HEK293T (cell line): Measurements from ENCODE around the gene CNIH3.

Experiments used
- ARNT ChIP-seq: fragments of 450-650 bp; IDR thresholded peaks from 2 replicates; pipeline ENCODE4 v1.6.1; 2017; ENCODE audit warnings: mild to moderate bottlenecking
- ELF4 ChIP-seq: fragments of 450-650 bp; IDR thresholded peaks from 2 replicates; pipeline ENCODE4 v1.6.1; 2017; ENCODE audit warnings: antibody characterized with exemption
- FOXA1 ChIP-seq: fragments of 450-650 bp; IDR thresholded peaks from 2 replicates; pipeline ENCODE4 v1.6.1; 2016; ENCODE audit warnings: mild to moderate bottlenecking
- FOXM1 ChIP-seq: fragments of 450-650 bp; IDR thresholded peaks from 2 replicates; pipeline ENCODE4 v1.6.1; 2017; ENCODE audit warnings: mild to moderate bottlenecking, borderline replicate concordance
- HDGF ChIP-seq: fragments of 450-650 bp; IDR thresholded peaks from 2 replicates; pipeline ENCODE4 v1.6.1; 2017; ENCODE audit warnings: antibody characterized with exemption, borderline replicate concordance
- L3MBTL2 ChIP-seq: fragments of 450-650 bp; conservative IDR thresholded peaks from 2 replicates; pipeline ENCODE4 v1.6.1; 2016; ENCODE audit warnings: mild to moderate bottlenecking
- NFRKB ChIP-seq: fragments of 450-650 bp; IDR thresholded peaks from 2 replicates; pipeline ENCODE4 v1.6.1; 2016; ENCODE audit warnings: mild to moderate bottlenecking, moderate library complexity
- SP1 ChIP-seq: fragments of 450-650 bp; IDR thresholded peaks from 2 replicates; pipeline ENCODE4 v1.6.1; 2017
- SUZ12 ChIP-seq: fragments of 450-650 bp; IDR thresholded peaks from 2 replicates; pipeline ENCODE4 v1.6.1; 2016; ENCODE audit warnings: mild to moderate bottlenecking
- ZNF384 ChIP-seq: fragments of 450-650 bp; IDR thresholded peaks from 2 replicates; pipeline ENCODE4 v1.6.1; 2016

- TF ChIP-seq ZNF384 (no peak), SP1 (no peak), HDGF (no peak), FOXA1 (no peak), FOXM1 (no peak), NFRKB (no peak), SUZ12 (no peak), ELF4 (no peak), L3MBTL2 (no peak), ARNT (no peak)
These were observed 36.6 kb upstream of the CNIH3 start for GRCh38 chr1:224579526-224579925.
